Subcutaneous adipose tissue (tissue), 4 donors: ENCODE measurements around the gene NPSR1. TPM values are rescaled to one million over a fixed set of nuclear protein-coding genes. Genes with fewer than 3 reads are reported as not detected.

Experiments used
- small RNA-seq: library from RNA; depleted of rRNA; stranded (forward); fragments of <200 nt; gene quantifications from one replicate; pipeline ENCODE3, GENCODE V24; 2016
- total RNA-seq, 4 donors: library from RNA; depleted of rRNA; stranded (reverse); fragments of >200 nt; gene quantifications; one replicate each; pipeline ENCODE4 v1.1.0, GENCODE V29; 2016
- TF ChIP-seq, protein P1 (sequence below): fragments of 450-650 bp; IDR thresholded peaks from one replicate; pipeline ENCODE4 v1.5.1; 2016; ENCODE audit warnings: low read depth, mild to moderate bottlenecking, control low read depth, antibody characterized with exemption, moderate library complexity

NPSR1 gene
- total RNA-seq, 4 donors from 2014 or later: not detected

DNA sequence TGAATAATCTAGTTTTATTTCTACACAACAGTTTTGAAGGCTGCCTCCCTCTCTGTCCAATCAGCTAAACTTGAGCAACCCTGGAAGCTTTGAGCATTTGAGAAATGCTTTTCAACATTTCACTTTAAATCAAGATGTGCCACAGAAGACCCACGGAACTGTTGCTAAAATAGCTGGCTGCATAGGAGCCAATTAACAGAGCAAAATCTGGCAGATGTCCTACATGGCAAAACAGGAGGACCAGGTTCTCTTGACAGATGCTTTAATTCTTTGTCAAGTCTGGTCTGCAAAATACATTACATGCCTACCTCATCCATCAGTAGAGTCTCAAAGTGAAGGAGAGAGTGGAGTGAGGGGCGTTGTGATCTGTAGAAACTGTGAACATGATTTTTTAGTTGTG lies 193.4 kb downstream of the NPSR1 start:
- TF ChIP-seq, protein P1, sequence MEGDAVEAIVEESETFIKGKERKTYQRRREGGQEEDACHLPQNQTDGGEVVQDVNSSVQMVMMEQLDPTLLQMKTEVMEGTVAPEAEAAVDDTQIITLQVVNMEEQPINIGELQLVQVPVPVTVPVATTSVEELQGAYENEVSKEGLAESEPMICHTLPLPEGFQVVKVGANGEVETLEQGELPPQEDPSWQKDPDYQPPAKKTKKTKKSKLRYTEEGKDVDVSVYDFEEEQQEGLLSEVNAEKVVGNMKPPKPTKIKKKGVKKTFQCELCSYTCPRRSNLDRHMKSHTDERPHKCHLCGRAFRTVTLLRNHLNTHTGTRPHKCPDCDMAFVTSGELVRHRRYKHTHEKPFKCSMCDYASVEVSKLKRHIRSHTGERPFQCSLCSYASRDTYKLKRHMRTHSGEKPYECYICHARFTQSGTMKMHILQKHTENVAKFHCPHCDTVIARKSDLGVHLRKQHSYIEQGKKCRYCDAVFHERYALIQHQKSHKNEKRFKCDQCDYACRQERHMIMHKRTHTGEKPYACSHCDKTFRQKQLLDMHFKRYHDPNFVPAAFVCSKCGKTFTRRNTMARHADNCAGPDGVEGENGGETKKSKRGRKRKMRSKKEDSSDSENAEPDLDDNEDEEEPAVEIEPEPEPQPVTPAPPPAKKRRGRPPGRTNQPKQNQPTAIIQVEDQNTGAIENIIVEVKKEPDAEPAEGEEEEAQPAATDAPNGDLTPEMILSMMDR: no peak

DNA sequence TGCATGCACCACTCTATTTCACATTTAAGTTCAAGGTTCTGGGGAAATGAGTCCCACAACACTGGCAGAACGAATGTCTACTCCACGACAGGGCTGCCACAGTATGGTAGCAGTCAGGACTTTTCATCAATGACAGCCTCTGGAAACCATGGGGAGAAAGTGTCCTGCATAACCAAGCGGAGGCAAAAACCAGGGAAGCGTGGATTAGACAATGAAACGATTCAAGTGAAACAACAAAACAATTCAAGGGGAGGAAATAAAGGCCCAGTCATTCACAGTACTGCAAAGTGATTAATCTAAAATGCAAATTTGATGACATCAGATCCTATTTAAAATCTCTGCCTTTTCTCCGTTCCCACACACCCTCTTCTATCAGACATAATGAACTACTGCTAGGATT lies 211.0 kb downstream of the NPSR1 start:
- TF ChIP-seq, protein P1: no peak

DNA sequence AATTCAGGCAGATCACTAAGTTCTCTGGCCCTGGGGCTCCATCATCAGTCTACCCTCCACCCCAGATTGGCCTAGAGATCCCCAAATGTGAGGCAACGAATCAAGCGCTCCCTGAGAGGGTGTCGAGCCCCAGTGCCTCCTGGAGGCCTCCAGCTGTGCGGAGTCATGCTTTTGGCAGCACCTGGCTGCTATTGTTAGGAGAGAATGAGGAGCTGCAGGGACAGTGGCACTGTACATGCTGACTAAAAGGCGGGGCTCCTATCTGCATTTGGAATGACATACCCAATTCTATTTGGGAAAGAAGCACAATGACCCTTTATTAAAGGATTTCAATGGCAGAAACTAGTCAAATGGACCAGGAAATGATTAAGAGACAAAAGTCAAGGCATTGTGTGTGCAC lies 217.5 kb downstream of the NPSR1 start:
- TF ChIP-seq, protein P1: no peak

DNA sequence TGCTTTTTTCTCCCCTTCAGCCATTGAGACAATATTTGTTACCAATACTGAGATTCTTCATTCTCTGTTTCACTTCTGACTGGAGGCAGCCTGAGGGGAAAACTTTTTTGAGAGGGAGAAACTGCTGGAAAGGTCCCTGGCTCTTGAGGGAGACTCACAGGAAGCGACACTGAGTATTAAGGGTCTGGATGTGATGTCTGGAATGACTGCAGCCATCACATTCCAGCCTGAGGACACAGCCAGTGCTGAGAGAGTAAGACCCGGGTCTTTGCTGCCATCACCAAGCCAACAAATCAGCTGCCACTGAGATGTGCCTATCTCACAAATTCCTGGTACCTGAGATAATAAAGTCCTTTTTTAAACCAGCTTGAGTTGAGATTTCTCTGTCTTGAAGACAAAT lies 221.9 kb downstream of the NPSR1 start:
- TF ChIP-seq, protein P1: no peak

DNA sequence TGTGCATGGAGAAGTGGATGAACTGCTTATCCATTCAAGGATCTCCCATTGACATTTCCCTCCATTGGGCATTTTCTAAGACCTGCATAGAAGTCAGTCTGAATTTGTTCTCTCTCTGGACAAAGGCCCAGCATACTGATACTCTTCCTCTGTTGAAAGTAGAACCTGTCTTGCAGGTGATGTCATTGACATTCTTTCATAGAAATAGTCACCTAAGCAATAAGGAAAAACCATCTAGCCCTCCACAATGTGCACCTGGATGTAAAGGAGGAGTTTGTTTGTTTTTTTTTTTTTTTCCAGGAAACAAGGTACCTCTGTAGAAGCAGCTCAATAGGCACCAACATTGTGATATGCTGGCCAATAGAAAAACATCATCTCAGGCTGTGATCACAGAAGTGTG lies 228.8 kb downstream of the NPSR1 start:
- TF ChIP-seq, protein P1: no peak

DNA sequence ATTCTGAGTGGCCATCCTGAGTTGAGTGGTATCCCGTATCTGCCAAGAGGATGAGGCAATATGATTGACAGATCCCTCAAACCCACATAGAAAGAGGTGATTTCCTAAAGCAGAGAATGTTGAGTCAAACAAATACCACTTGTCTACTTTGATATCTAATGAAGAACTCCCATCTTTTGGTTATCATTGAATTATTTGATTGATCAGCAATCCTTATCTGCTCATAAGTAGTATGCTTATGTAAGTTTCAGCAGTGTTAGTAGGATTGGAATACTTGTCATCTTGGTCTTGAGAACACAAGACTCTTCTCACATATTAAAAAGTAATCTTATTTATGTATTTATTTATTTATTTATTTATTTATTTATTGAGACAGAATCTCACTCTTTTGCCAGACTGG lies 231.9 kb downstream of the NPSR1 start:
- TF ChIP-seq, protein P1: no peak

DNA sequence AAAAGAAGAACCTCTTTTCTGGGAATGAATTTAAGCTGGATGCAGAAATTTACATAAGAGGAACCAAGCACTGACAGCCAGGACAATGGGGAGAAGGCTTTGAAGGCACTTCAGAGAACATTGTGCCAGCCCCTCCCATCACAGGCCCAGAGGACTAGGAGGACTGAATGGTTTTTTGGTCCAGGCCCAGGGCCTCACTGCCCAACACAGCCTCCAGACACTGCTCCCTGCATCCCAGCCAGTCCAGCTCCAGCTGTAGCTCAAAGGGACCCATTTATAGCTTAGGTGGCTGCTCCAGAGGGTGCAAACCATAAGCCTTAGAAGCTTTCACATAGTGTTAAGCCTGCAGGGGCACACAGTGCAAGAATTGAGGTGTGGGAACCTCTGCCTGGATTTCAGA lies 237.2 kb downstream of the NPSR1 start:
- TF ChIP-seq, protein P1: no peak

Small RNAs within 50 kb of the gene (small RNA-seq; reads per million reads assigned to genes)
- gene RF00322: not detected
- not detected for gene RN7SL132P
